DLD1 (cell line): ENCODE measurements around the gene CFAP221.

Experiments used
- in situ Hi-C: cut with HindIII; loops from 2 replicates; pipeline ENCODE4 v1.10.0; 2017; ENCODE audit warnings: low sequenced_read_pairs

CFAP221 gene

DNA sequence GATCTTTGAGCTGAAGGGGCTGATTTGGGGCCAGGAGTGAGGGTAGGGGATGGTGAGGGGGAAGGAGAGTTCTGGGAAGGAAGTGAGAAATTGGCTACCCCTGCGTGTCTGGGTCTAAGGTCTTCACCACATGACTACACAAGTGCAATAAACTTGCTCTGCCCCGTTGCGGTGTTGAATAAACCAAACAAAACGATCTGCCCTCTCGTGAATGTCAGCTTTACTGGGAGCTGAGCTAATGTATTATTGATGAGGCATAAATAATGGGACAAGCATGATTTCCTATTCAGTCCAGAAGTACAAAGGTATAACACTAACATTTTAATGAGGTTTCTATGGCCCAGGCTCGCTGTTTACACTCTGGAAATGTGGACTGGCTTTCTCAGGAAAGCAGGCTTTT is 8.0 kb upstream of the CFAP221 start:
- in situ Hi-C loops: no loop called here

DNA sequence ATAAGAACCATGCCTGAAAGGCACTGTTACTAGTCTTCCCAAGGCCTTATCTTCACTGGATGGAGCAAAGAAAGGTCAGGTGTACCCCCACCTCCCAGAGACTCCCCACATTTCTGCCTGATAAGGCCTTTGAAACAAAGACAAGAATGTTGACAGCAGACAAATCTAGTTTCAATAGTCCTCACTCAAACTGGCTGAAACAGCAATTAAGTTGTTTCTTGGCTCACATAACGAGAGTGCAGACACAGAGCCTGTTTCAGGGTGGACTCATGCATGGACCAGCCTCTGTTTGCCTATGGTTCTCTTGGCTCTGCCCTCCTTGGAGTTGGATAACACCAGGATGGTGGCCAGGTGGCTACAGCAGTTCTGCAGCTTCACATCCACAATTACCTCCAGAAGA is 7.5 kb upstream of the CFAP221 start:
- in situ Hi-C loops: no loop called here

DNA sequence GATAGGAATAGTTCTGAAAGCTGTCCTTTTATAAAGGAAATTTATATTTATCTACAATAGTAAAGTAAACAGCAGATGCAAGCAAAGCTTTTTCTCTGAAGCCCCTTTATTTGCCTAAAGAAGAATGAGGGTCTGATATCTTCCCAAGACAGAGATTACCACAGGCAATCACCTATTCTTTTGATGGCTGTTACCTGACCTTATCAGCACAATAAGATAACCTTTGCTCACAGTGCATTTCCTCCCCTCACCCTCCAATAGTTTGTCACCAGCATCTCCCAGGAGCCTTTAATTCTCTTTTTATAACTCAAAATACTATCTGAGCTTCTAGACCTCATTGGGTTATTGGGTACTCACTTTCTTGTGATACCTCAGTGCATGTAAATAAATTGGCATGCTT is 6.5 kb upstream of the CFAP221 start:
- in situ Hi-C loops: no loop called here

DNA sequence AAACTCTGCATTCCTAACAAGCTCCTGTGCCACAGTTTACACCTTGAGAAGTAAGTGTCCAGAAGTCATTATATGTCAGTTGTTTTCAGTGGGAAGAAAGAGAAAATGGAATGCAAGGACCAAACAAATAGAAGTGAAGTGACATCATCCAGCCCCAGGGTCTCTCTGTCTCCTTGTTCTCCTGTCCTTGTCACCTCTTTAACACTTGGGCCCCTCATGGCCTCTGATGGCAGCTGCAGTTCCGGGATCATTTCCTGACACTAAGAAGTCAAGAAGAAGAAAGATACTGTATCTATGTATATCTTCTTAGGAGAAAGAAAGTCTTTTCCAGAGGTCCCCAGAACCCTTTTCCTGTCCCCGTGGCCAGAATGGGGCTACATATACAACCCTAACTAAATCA is 2.8 kb upstream of the CFAP221 start:
- in situ Hi-C loops: no loop called here

- in situ Hi-C loops: no loop called here
These were observed 758 bp downstream of the CFAP221 start for GRCh38 chr2:119544939-119545475.

DNA sequence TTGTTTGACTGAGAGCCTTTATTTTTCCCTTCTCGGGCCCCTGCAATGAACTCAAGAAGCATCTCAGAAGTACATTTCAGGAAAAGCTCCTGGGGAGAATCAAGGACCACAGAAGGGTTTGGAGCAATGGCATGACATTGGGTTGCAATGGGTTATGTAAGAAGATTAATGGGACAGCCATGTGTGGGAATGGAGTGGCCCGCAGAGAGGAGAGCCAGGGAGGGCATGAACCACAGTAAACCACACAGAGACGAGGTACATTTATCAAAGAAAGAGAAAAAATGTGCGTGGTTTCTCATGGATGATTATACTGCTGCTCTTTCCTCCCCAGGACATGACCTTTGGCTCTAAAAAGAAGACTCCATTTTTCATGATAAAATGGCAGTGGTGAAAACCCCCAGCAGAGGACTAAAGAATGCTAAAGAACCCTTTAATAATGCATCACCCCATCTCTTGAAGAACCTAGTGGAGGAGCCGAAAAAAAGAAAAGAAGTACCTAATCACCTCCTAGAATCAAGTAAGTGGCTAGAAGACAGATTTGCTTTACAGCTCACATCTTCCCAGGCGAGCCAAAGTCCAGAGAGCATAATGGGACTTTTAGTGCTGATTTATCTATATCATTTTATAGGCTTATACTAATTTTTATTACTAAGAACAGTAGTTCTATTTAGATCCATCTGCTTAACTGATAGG is 1.7 kb downstream of the CFAP221 start:
- in situ Hi-C loops: no loop called here

DNA sequence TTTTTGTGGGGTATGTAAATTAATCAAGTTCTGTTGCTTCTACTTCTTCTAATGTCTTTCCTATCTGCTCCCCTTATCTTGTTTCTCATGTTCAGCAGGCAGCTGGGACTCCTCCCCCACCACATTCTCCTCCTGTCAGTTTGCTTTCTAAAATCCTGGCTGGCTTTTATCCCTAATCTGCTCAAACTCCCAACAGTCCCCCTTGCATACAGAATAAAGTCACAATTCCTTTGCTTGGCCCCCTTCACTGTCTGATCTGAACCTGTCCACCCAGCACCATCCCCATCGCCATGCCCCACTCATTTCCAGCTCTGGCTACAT is 2.2 kb downstream of the CFAP221 start:
- in situ Hi-C loops: no loop called here

- in situ Hi-C loops: no loop called here
These were observed 4.4 kb downstream of the CFAP221 start for GRCh38 chr2:119548516-119549120.

- in situ Hi-C loops: no loop called here
These were observed 5.0 kb downstream of the CFAP221 start for GRCh38 chr2:119549241-119549640.

GRCh38 chr2:119550346-119550745 is 6.1 kb downstream of the CFAP221 start:
- in situ Hi-C loops: no loop called here

- in situ Hi-C loops: no loop called here
These were observed 6.6 kb downstream of the CFAP221 start for GRCh38 chr2:119550856-119551255.

- in situ Hi-C loops: no loop called here
These were observed 8.7 kb downstream of the CFAP221 start for GRCh38 chr2:119552902-119553301.

DNA sequence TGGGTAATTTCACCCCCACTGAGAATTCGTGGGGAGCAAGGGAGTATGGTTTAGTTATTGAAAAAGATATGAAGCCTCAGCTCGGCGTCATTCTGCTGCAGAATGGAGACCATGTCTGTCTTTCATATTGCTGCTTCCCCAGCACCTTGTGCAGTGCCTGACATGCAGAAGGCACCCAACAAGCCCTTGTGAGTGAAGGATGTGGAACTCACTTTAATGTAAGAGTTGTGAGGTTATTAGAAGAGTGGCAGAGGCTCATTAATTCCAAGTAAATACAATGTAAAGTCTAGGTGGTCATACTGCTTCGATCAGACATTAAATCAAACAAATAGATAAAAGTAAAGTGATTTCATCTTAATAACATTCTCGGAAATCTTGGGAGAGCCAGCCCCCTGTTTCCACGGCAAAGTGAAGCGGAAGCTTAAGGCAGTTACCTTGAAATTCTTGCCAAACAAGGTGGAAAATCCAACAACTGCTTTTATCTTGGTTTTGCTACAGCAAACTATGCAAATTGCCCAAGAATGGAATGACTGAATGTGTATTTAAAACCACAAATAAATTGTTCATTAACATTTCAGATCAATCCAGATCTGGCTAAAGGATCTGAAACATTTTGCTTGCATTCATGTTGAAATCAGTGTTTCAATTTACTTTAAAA is 9.6 kb downstream of the CFAP221 start:
- in situ Hi-C loops: no loop called here

GRCh38 chr2:119565481-119565880 is 21.2 kb downstream of the CFAP221 start:
- in situ Hi-C loops: no loop called here

- in situ Hi-C loops: no loop called here
These were observed 23.0 kb downstream of the CFAP221 start for GRCh38 chr2:119567292-119567691.

- in situ Hi-C loops: no loop called here
These were observed 30.0 kb downstream of the CFAP221 start for GRCh38 chr2:119574108-119574815.

DNA sequence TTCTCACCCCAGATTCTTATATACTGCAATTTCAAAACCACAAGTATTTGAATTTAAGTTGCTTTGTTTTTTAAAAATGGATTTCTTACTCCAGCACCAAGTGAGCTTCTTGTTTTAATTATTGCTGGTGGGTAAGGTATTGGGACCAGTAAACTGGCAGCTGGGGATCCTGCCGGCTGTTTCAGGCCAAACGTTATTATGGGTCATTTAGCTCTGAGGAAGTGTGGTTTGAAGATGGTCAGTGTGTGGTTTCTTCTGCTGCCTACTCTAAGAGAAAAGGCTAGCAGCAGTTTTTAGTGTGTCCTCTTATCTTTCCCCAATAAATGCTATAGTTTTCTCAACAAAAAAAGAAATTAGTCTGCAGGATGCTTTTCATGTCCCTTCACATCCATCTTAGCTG is 30.6 kb downstream of the CFAP221 start:
- in situ Hi-C loops: no loop called here

GRCh38 chr2:119575439-119575838 is 31.2 kb downstream of the CFAP221 start:
- in situ Hi-C loops: no loop called here

DNA sequence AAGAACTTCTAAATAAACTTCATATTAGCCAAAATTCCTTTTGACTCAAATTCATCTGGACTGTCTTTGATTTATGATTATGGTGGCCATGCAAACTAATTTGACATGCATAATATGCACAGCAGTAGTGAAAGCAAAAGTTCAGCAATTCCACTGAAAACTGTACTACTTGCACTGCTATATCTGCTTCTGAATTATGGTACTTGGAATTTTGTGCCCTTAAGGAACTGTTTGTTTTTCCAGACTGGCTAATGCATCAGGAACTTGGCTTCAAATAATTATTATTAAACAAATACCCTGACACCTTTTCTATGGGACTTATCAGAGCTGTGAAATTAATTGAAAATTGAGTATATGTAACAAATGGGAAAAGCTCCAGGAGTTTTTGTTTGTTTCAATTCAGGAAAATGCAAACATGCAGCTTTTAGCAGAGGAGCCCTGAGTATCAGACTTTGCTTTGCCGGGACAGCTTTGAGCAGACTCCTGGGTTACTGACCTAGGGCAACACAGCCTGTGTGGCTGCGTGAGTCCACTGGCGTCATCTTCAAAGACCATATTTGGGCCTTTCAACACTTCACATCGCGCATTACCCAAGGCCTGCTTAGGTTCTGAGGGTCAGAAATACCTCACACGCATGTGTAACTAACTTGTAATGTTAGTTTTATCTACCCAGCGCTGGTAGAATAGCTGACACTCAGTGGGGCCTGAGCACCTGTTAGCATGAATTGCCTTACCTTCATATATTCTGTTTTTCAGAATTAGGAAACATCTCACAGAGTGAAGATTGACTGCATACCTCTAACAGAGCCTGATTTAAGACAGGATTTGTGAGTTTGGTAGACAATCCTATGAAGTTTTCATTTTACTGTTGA is 35.4 kb downstream of the CFAP221 start:
- in situ Hi-C loops: no loop called here

DNA sequence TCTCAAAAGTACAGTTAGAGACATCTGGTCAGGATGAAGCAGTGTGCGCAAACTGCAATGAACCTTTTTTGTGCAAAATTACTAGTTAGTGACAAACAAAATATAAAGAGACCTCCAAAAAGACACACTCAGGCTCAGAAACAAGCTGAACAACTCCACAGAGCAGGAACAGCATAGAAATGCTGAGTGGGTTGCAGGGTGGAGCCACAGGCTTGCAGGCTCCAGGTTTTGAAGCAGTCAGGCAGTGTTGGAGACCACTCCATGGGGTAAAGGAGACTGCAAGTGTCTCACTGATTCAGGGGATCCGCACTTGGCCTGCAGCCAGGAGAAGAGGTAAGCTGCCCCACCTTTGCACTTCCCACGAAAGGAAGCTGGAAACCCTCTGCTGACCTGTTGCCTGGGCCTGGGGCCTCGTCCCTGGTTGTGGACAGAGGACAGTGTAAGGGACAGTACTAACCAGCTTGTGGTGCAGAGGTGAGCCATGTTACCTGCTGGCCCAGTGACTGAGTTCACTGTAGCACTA is 36.4 kb downstream of the CFAP221 start:
- in situ Hi-C loops: no loop called here
